Spleen (tissue), 13 donors: ENCODE measurements around the gene TMC8. TPM values are rescaled to one million over a fixed set of nuclear protein-coding genes. Genes with fewer than 3 reads are reported as not detected.
"Not testable (repeated sequence)": the region's sequence is repeated elsewhere in the genome, so short reads cannot be mapped to it uniquely, and the experiment has no call there.

Experiments
- DNase-seq: peaks from one replicate; pipeline ENCODE4 v3.0.0-alpha.2; 2020
- H3K27ac ChIP-seq, 8 donors: fragments of 200-600 bp; sonication (generic) in 7 of 8; 1 replicate in 4 of 8; 2 replicates in 4 of 8; pipeline versions ENCODE4 v1.5.0 to v1.8.0; 2016 to 2021; ENCODE audit warnings: inconsistent platforms in 4 of 8, mild to moderate bottlenecking in 4 of 8, moderate library complexity in 1 of 8
- H3K27me3 ChIP-seq, 7 donors: fragments of 200-600 bp; sonication (generic) in 6 of 7; replicated peaks in 1 of 7; 1 replicate in 4 of 7; 2 replicates in 3 of 7; pipeline versions ENCODE4 v1.5.0 to v1.8.0; 2016 to 2021; ENCODE audit warnings: inconsistent platforms in 3 of 7, mild to moderate bottlenecking in 1 of 7
- H3K36me3 ChIP-seq, 6 donors: fragments of 200-600 bp; sonication (generic) in 5 of 6; 1 replicate in 4 of 6; 2 replicates in 2 of 6; pipeline versions ENCODE4 v1.5.0 to v1.8.0; 2016 to 2021; ENCODE audit warnings: inconsistent platforms in 2 of 6
- H3K4me1 ChIP-seq, 6 donors: fragments of 200-600 bp; sonication (generic) in 5 of 6; 1 replicate in 3 of 6; 2 replicates in 3 of 6; pipeline versions ENCODE4 v1.5.0 to v1.8.0; 2016 to 2021; ENCODE audit warnings: inconsistent platforms in 3 of 6
- H3K4me3 ChIP-seq, 8 donors: fragments of 200-600 bp; sonication (generic) in 7 of 8; 1 replicate in 4 of 8; 2 replicates in 4 of 8; pipeline versions ENCODE4 v1.5.0 to v1.8.0; 2016 to 2021; ENCODE audit warnings: inconsistent platforms in 4 of 8, mild to moderate bottlenecking in 4 of 8, moderate library complexity in 2 of 8
- H3K9me3 ChIP-seq, 8 donors: fragments of 200-600 bp; sonication (generic) in 7 of 8; 1 replicate in 4 of 8; 2 replicates in 4 of 8; pipeline versions ENCODE4 v1.5.0 to v1.8.0; 2016 to 2021; ENCODE audit warnings: inconsistent platforms in 4 of 8
- POLR2A ChIP-seq, 3 donors: fragments of 450-650 bp; IDR thresholded peaks; one replicate each; pipeline ENCODE4 v1.5.1; 2017; ENCODE audit warnings: antibody characterized with exemption in 3 of 3, mild to moderate bottlenecking in 1 of 3
- POLR2AphosphoS5 ChIP-seq, 3 donors: sonication (generic); formaldehyde crosslinking; IDR thresholded peaks; one replicate each; pipeline ENCODE4 v1.5.1; 2017; ENCODE audit warnings: antibody characterized with exemption in 3 of 3
- WGBS, 5 donors: extraction: QIAGEN DNeasy Blood & Tissue Kit in 3 of 5; methylation state at CpG; one replicate each; pipeline versions ENCODE4 v1.1.5 to v1.1.7; 2013 to 2018; 5-methylcytosine and 5-hydroxymethylcytosine counted together
- intact Hi-C: fragments of 100-400 bp; cut with DNase I; formaldehyde crosslinking; loops from one replicate; pipeline ENCODE4 v1.15.0; 2023; ENCODE audit warnings: low total_unique reads
- long read RNA-seq, 2 donors: transcript quantifications; one replicate each; lab custom pipeline, GENCODE V29; 2026
- polyA plus RNA-seq, 3 donors: library from polyadenylated mRNA; stranded (reverse); fragments of 200-250 nt; gene quantifications; one replicate each; pipeline ENCODE4 v1.2.1, GENCODE V29; 2013
- total RNA-seq, 7 donors: library from RNA; depleted of rRNA in 3 of 7; stranded (reverse); fragments of >200 nt in 3 of 7; fragmentation: NEBNext Ultra II Directional in 4 of 7; extraction: Animal tissue kit (Norgen Biotek cat#: 25700) in 4 of 7; gene quantifications; one replicate each; pipeline versions ENCODE4 v1.1.0 to v1.2.1, GENCODE V29; 2016 to 2021
- TF ChIP-seq, protein P1 (sequence below), 11 experiments: fragments of 200-600 bp in 7 of 11; fragments of 450-650 bp in 4 of 11; sonication (generic) in 4 of 11; IDR thresholded peaks in 8 of 11; conservative IDR thresholded peaks in 3 of 11; 1 replicate in 7 of 11; 2 replicates in 4 of 11; pipeline versions ENCODE4 v1.4.0 to v1.8.0; 2016 to 2021; ENCODE audit warnings: antibody characterized with exemption in 11 of 11, inconsistent platforms in 4 of 11, mild to moderate bottlenecking in 1 of 11
- donor health status: healthy with polysubstance abuse.
- donor health status: DM: no; HTN: no; CAD: no; lungs with moderate emphysema.
- donor health status: DM: no; HTN: no; CAD: no.
- donor health status: Bipolar disorder and iron deficiency.
- donor health status: healthy.
- donor health status: DM: no; HTN: no; CAD: no.
- donor health status: DM: yes; HTN: yes; CAD: no.

Gene TMC8, protein sequence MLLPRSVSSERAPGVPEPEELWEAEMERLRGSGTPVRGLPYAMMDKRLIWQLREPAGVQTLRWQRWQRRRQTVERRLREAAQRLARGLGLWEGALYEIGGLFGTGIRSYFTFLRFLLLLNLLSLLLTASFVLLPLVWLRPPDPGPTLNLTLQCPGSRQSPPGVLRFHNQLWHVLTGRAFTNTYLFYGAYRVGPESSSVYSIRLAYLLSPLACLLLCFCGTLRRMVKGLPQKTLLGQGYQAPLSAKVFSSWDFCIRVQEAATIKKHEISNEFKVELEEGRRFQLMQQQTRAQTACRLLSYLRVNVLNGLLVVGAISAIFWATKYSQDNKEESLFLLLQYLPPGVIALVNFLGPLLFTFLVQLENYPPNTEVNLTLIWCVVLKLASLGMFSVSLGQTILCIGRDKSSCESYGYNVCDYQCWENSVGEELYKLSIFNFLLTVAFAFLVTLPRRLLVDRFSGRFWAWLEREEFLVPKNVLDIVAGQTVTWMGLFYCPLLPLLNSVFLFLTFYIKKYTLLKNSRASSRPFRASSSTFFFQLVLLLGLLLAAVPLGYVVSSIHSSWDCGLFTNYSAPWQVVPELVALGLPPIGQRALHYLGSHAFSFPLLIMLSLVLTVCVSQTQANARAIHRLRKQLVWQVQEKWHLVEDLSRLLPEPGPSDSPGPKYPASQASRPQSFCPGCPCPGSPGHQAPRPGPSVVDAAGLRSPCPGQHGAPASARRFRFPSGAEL
- total RNA-seq (100 to 1,000 TPM; 116 to 222 (median 205) TPM), polyA plus RNA-seq (100 to 1,000 TPM; 103 to 191 (median 158) TPM)
- long read RNA-seq, donor 1, full-length matches to known transcripts: 3 of 9 reads
- long read RNA-seq, donor 1, partial matches to known transcripts: 6 of 9 reads
- long read RNA-seq, donor 1, other reads (novel, unspliced or antisense): 0 of 9 reads
- long read RNA-seq, donor 2, full-length matches to known transcripts: 2 of 2 reads
- long read RNA-seq, donor 2, partial matches to known transcripts: 0 of 2 reads
- long read RNA-seq, donor 2, other reads (novel, unspliced or antisense): 0 of 2 reads

DNA sequence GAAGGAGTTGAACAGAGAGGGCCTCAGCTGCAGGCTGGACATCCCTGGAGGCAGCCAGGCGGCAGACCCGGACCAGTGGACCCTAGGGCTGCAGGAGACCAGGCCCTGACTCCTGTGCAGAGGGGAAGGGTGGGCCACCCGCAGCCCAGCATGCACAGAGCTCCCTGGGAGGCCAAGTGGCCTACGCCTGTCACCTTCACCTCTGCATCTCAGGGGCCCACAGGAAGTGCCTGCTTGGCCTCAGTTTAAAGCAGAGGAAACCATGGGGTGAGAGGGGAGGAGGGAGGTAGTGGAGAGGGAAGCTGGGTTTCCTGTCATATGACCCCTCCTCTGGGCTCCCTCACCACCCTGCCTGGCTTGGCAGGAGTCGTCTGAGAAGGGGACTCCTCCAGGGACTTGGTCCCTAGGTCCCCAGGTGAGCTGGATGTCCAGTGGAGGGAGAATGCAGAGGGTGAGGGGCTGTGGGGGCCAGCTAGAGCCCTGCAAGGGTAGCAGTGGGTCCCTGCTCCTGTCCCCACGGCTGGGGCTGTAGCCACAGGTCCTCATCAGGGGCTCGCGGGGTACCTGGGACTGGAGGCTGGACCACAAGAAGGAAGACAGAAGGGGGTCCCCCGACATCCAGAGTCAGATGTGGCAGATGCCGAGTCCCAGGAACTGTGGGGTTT lies at the start of gene TMC8:
TSS of gene TMC8 (plus strand) at position 335 of the 665 bp plus-strand sequence. CDS start 818 bp downstream, outside the sequence.
- Histone ChIP-seq H3K4me3 (peak within 1 kb of the TSS; percentile 57 to 98 (median 86)), H3K4me1 (peaks cover 60 to 100% (median 91%) of the 10 kb centered on the region in 6 donors), H3K27ac (peak within 1 kb of the TSS; percentile 87 to 97 (median 94)), H3K9me3 (no peaks in the 10 kb centered on the region), H3K36me3 (peaks cover 2 to 43% (median 27%) of the 10 kb centered on the region in 6 donors), H3K27me3 (no peaks in the 10 kb centered on the region)
- WGBS, 5 donors: 7 to 29% (median 11%) methylated on average over 8 to 10 of the region's 10 CpGs
- intact Hi-C loops: no loop called here
- peak in 2 of 3 donors; percentile 25 to 53 for TF ChIP-seq POLR2A (IDR thresholded peaks at IDR 0.05)
- peak; percentile 86 to 97 (median 92) for TF ChIP-seq POLR2AphosphoS5 (IDR thresholded peaks at IDR 0.05)
- TF ChIP-seq, protein P1, sequence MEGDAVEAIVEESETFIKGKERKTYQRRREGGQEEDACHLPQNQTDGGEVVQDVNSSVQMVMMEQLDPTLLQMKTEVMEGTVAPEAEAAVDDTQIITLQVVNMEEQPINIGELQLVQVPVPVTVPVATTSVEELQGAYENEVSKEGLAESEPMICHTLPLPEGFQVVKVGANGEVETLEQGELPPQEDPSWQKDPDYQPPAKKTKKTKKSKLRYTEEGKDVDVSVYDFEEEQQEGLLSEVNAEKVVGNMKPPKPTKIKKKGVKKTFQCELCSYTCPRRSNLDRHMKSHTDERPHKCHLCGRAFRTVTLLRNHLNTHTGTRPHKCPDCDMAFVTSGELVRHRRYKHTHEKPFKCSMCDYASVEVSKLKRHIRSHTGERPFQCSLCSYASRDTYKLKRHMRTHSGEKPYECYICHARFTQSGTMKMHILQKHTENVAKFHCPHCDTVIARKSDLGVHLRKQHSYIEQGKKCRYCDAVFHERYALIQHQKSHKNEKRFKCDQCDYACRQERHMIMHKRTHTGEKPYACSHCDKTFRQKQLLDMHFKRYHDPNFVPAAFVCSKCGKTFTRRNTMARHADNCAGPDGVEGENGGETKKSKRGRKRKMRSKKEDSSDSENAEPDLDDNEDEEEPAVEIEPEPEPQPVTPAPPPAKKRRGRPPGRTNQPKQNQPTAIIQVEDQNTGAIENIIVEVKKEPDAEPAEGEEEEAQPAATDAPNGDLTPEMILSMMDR (IDR thresholded peaks at IDR 0.05 in 8 of 11, conservative IDR thresholded peaks at IDR 0.05 in 3 of 11): peak in 1 of 11 experiments; percentile 14
- DNase-seq: peak; percentile 94

DNA sequence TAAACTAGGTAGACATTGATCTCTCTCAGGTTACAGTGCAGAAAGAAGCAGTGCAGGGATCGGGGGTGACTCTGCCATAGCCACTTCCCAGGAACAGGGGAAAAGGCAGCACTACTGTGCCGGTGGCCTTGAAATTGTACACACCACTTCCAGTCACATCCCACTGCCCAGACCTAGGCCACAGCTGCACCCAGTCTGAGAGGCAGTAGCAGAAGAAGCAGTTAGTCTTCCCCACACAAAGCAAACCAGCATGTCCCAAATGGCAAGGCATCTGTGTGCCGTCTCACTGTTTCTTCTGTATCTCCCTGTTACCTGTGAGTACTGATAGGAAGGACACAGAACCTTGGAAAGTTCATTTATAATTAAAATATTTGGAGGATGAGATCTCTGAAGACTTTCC lies 49.0 kb upstream of the TMC8 start:
- intact Hi-C loops: no loop called here
- no peak for TF ChIP-seq POLR2AphosphoS5 (IDR thresholded peaks at IDR 0.05)
- TF ChIP-seq POLR2A (IDR thresholded peaks at IDR 0.05): no peak
- TF ChIP-seq, protein P1 (IDR thresholded peaks at IDR 0.05 in 8 of 11, conservative IDR thresholded peaks at IDR 0.05 in 3 of 11): no peak
- Histone ChIP-seq H3K4me3 (no peak overlapping the region), H3K9me3 (no peaks in the 10 kb centered on the region), H3K27ac (no peak overlapping the region), H3K36me3 (peaks cover 12 to 99% (median 69%) of the 10 kb centered on the region in 6 donors), H3K27me3 (no peaks in the 10 kb centered on the region), H3K4me1 (no peaks in the 10 kb centered on the region)
- DNase-seq: no peak
- 69 to 83% (median 78%) methylated on average over 3 of the region's 3 CpGs for WGBS, 5 donors

DNA sequence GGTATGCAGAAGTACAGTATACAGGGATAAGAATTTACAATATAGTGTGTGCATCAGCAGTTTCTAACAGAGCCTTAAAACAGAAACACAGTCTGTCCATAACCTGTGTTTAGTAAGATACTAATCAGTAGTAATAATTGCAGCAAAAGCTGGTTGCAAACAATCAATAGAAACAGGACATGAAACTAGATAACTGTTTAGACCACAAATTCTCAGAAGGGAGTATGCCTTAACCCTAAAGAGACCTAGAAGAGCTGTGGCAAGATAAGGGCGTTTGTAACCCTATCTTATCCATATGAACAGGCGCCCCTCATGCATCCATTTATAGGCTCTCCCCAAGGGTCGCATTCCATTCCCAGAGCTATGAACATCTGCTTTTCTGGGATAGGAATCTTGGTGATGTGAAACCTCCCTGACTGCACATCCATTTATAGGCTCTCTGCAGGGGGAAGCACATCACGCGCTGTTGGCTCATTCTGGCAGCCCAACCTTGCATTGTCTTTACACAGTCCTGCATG lies 48.2 kb upstream of the TMC8 start:
- H3K4me1 ChIP-seq, H3K4me3 ChIP-seq, DNase-seq, H3K27me3 ChIP-seq, intact Hi-C loops, H3K27ac ChIP-seq, H3K9me3 ChIP-seq: not testable (repeated sequence)
- H3K36me3 ChIP-seq: peaks cover 5 to 99% (median 70%) of the 10 kb centered on the region in 6 donors
- WGBS, 5 donors: 80 to 90% (median 89%) methylated on average over 5 of the region's 5 CpGs

DNA sequence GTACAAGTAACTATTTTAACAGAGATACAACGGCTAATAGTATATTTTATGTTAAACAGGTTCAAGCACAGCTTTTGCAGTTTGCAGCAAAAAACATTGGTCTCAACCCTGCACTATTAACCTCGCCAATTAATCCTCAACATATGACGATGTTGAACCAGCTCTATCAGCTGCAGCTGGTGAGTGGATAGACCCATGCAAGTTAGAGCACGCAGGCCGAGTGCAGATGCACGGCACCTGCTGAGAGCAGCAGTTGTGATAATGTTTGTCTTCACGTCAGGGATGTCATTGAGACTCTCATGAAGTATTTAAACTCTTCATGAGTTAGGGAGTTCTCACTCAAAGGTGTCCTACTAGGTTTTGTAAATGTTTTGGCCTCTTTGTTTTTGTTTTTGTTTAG lies 47.6 kb upstream of the TMC8 start:
- no peaks in the 10 kb centered on the region for H3K4me1 ChIP-seq
- TF ChIP-seq, protein P1 (IDR thresholded peaks at IDR 0.05 in 8 of 11, conservative IDR thresholded peaks at IDR 0.05 in 3 of 11): no peak
- TF ChIP-seq POLR2AphosphoS5 (IDR thresholded peaks at IDR 0.05): no peak
- TF ChIP-seq POLR2A (IDR thresholded peaks at IDR 0.05): no peak
- WGBS, 5 donors: 92 to 95% (median 95%) methylated on average over 7 of the region's 7 CpGs
- peaks cover 5 to 99% (median 69%) of the 10 kb centered on the region in 6 donors for H3K36me3 ChIP-seq
- H3K27ac ChIP-seq: no peak overlapping the region
- H3K4me3 ChIP-seq: no peak overlapping the region
- no peaks in the 10 kb centered on the region for H3K27me3 ChIP-seq
- DNase-seq: no peak
- H3K9me3 ChIP-seq: no peaks in the 10 kb centered on the region
- intact Hi-C loops: no loop called here
